ENCODE measurements around the gene PLEKHG4B.

DNA sequence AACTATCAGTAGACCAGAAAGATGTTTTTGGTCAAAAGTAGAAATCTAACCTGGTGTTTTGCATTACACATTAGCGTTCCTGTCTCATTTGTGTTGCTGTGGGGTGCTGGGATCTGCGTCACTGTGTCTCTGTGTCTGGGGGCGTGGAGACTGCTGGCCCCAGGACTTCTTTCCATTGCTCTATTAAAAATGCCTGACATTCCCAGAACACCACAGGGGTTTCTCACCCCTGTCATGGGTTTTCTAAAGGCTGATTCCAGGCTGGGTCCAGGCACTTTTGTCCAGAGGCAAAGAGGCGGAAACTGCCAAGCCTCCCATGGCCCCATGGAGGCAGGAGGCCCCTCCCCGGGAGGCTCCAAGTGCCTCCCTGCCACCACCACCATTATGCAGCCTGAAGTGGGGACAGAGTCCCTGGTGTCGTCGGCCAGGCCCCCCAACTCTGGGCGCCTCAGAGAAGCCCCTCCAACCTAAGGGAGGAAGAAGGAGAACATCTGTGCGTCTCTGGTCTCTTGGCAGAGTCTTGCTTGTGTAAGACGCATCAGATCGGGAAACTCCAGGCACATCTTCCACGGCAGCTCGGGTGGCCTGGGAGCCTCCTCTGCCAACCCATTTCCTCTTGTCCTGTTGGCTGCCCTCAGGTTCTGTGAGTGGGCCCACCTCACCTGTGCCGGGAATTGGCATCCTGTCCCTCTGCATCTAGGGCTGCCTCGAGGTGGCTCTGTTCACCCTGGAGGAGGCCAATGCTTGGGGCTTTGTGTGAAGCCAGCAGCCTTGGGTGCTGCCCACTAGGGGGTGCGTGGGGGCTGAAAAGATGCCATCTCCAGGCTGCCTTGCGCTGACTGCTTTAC, 13.8 kb upstream of the PLEKHG4B start:
- no peak for TF ChIP-seq POLR2AphosphoS5 (IDR thresholded peaks at IDR 0.05; ENCODE audit: low read depth, low read length)
- no peak for TF ChIP-seq POLR2A (IDR thresholded peaks at IDR 0.05; ENCODE audit: low read depth, low read length)
